Measurements from ENCODE around the gene FNBP1. TPM values are rescaled to one million over a fixed set of nuclear protein-coding genes. Genes with fewer than 3 reads are reported as not detected.

FNBP1 gene
- polyA plus RNA-seq, 2 of the 4 experiments (the other 2 are of a cell fraction) = 10.6 to 15.6 TPM

GRCh38 chr9:129962889-129963703 lies 79.9 kb downstream of the FNBP1 start:
- H3K4me3 ChIP-seq = no peak overlapping the region
- CTCF ChIA-PET = interaction anchor here (1.0 kb wide), 1 partner anchor 14 kb away, joined by 3 read pairs; no protein-coding TSS in a partner anchor
- ATAC-seq = no peak
- POLR2A ChIA-PET = interaction anchor here (0.8 kb wide), 1 partner anchor 8 kb away, joined by 3 read pairs; no protein-coding TSS in a partner anchor
- H3K4me2 ChIP-seq = peak overlapping the region; percentile 45; the same call in 2 of the 3 replicates
- H3K27ac ChIP-seq = no peak overlapping the region
- FAIRE-seq = no peak
- no peaks in the 10 kb centered on the region for H3K9me3 ChIP-seq
- DNase-seq (ENCODE audit: low read depth in 1 of 2, low spot score in 1 of 2) = no peak
- TF ChIP-seq RFX5 (IDR thresholded peaks at IDR 0.05) (no peak), CHD2 (IDR thresholded peaks at IDR 0.05; ENCODE audit: low read length, partially characterized antibody) (no peak), RCOR1 (IDR thresholded peaks at IDR 0.05; ENCODE audit: low read depth, low read length) (no peak), PHF8 (IDR thresholded peaks at IDR 0.05; ENCODE audit: borderline replicate concordance, low read depth) (no peak), BHLHE40 (IDR thresholded peaks at IDR 0.05; ENCODE audit: low read depth, low read length) (no peak), EHMT2 (IDR thresholded peaks at IDR 0.05; ENCODE audit: low read depth) (no peak), ZC3H11A (IDR thresholded peaks at IDR 0.05) (no peak), HEYL (CRISPR knock-in tag; IDR thresholded peaks at IDR 0.05) (no peak), HOXB5 (CRISPR knock-in tag; IDR thresholded peaks at IDR 0.05) (no peak)
- peaks cover 26% of the 10 kb centered on the region for H3K4me1 ChIP-seq
- 75% methylated on average over 14 of the region's 14 CpGs for WGBS (ENCODE audit: missing lambda C conversion rate)

- Histone ChIP-seq H3K4me3 (no peak overlapping the region), H3K4me1 (peaks cover 26% of the 10 kb centered on the region), H3K4me2 (no peak overlapping the region), H3K27ac (no peak overlapping the region), H3K9me3 (no peaks in the 10 kb centered on the region)
- TF ChIP-seq USF2 (IDR thresholded peaks at IDR 0.05) (no peak), PHF8 (IDR thresholded peaks at IDR 0.05; ENCODE audit: borderline replicate concordance, low read depth) (no peak), E2F6 (IDR thresholded peaks at IDR 0.05; ENCODE audit: borderline replicate concordance, low read depth) (no peak), REST (IDR thresholded peaks at IDR 0.05) (no peak), FOSB (CRISPR knock-in tag; IDR thresholded peaks at IDR 0.05) (no peak), TFCP2L1 (CRISPR knock-in tag; IDR thresholded peaks at IDR 0.05) (no peak), MYC (IDR thresholded peaks at IDR 0.05; ENCODE audit: borderline replicate concordance, low read length) (no peak), POLR2A (IDR thresholded peaks at IDR 0.05; ENCODE audit: low read length) (no peak), EHMT2 (IDR thresholded peaks at IDR 0.05; ENCODE audit: low read depth) (no peak), MAX (IDR thresholded peaks at IDR 0.05) (no peak), RFX5 (IDR thresholded peaks at IDR 0.05) (no peak), SREBF2 (IDR thresholded peaks at IDR 0.05) (no peak), CHD2 (IDR thresholded peaks at IDR 0.05; ENCODE audit: low read length, partially characterized antibody) (no peak), GATA3 (IDR thresholded peaks at IDR 0.05; ENCODE audit: borderline replicate concordance) (no peak), HMGXB4 (CRISPR knock-in tag; IDR thresholded peaks at IDR 0.05; ENCODE audit: borderline replicate concordance) (no peak), FOXS1 (CRISPR knock-in tag; IDR thresholded peaks at IDR 0.05) (no peak), HEYL (CRISPR knock-in tag; IDR thresholded peaks at IDR 0.05) (no peak), KDM1A (IDR thresholded peaks at IDR 0.05; ENCODE audit: low read depth) (no peak), POLR2AphosphoS2 (conservative IDR thresholded peaks at IDR 0.05; ENCODE audit: low read length) (no peak), HOXB13 (CRISPR knock-in tag; IDR thresholded peaks at IDR 0.05; ENCODE audit: low read depth) (no peak)
- DNase-seq (ENCODE audit: low read depth in 1 of 2, low spot score in 1 of 2) (no peak), ATAC-seq (no peak), FAIRE-seq (no peak)
- POLR2A ChIA-PET = no interaction called here
- CTCF ChIA-PET = interaction anchor here (1.0 kb wide), 1 partner anchor 13 kb away, joined by 3 read pairs; no protein-coding TSS in a partner anchor
- 84% methylated on average over 9 of the region's 9 CpGs for WGBS (ENCODE audit: missing lambda C conversion rate)
Observed at GRCh38 chr9:129962451-129962864, 80.5 kb downstream of the FNBP1 start.
